Renal cortex interstitium (tissue), 11 donors: ENCODE results near the gene ACSS1. TPM values are rescaled to one million over a fixed set of nuclear protein-coding genes. Genes with fewer than 3 reads are reported as not detected.

Experiments
- DNase-seq, 11 donors: peaks; one replicate each; pipeline ENCODE4 v3.0.0-alpha.2; 2013; ENCODE audit warnings: low read depth in 9 of 11, low spot score in 4 of 11; ENCODE audit errors: extremely low read depth in 1 of 11
- polyA plus RNA-seq, 3 donors: library from polyadenylated mRNA; unstranded; fragments of 120-200 nt; gene quantifications; one replicate each; pipeline ENCODE4 v1.2.1, GENCODE V29; 2013; ENCODE audit not compliant: insufficient read length in 3 of 3

The ACSS1 gene
- polyA plus RNA-seq, 3 donors, result 26.9 to 32.1 (median 27.1) TPM

DNA sequence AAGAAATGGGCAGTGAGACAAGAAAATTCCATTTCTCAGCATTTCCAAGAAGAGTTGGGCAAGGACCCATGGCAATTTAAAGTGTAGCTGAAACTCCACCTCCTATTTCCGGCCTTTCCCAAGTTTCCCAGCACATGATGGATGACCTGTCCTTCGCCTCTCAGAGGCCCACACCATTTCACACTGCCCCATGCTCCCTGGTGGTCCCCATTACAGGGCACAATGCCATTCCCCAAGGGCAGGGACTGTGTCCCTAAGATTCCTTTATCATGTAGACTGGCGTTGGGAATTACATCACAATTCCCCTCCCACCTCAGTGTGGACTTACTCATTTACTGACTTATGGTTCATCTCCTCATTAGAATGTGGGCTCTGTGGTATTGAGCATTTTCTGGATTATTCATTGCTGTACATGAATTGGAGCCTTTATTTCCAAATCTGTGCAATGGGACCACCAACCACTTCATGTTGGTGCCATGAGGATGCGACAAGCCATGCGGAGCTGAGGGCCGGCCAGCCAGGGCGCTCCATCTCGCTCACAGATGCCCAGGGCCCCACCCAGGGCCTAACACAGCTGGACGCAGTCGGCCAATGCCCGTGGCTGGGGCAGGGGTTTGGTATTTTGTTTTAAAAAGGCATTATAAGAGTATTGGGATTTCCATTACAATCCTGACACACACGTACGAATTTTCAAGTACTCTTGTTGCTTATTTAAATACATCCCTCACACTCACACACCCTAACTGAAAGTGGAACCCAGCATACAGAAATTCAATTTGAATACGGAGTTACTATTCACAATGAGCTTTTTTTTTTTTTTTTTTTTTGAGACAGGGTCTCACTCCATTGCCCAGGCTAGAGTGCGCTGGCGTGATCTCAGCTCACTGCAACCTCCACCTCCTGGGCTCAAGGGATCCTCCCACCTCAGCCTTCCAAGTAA lies 5.4 kb downstream of the ACSS1 start:
- DNase-seq, result no peak

DNA sequence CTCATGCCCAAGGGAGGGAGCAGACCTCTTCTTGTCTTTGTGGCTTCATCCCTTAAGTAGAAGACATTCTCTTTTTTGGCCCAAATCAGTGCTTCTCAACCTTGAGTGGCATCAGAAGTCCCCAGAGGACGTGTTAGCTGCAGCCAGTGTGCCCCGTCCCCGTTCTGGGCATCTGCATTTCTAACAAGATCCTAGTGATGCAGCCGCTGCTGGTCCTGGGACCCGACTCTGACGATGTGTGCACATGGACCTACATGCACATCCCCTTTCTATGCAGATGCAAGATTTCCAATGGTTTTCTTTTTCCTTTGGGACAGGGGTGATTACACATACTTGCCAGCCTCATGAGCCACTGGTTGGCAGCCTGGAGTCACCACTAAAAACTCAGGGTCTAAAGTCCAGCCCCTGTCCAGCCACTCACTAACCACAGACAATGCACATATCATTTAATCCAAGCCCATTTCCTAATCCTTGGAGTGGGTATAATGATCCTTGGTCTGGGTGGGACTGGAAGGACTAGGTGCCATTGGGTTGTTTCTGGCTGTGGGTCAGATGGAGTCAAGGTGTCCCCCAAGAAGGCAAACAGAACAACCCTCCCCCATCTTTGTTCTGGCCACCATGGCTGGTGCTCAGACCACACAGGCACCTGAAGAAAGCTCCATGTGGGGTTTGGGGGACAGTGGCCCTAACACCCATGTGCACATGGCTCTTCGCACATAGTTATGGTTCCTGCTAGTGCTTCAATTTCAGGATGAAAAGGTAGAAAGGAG lies 6.4 kb downstream of the ACSS1 start:
- no peak for DNase-seq

DNA sequence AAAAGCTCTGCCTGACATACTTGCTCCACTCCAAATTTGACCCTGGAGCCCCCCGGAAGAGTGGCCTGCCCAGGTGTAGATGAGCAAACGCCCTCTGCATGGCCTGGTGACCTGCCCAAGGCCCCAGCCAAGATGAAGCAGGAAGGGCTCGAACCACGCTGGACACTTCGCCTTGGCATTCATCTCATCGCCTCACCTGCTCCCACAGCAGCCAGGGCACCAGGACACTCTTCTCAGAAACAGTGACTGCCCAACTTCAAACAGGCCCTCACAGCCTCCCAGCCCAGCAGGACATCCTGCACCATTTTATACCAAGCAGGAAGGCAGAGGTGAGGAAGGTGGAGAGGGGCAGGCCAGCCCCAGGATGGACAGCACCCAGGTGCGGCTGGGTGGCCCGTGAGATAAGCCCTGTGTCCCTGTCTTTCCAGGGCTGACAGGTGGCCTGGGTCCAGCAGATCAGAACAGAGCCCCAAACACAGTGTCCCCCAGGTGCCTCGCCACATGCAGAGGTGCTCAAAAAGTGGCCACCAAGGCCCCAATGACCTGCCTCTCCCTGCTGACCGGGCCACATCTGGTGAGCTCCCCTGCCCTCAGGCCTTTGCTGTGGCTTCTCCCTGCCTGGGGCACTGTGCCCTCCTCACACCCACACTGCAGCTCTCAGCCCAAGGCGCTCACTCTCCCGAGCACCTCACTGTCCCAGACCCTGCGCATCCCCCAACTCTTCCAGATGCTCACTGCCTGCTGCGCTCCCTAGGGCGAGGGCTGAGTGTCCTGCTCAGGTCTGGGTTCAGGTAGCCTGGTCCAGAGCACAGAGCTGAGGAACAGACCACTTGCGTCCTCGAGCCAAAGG lies 7.2 kb downstream of the ACSS1 start:
- DNase-seq, result no peak

DNA sequence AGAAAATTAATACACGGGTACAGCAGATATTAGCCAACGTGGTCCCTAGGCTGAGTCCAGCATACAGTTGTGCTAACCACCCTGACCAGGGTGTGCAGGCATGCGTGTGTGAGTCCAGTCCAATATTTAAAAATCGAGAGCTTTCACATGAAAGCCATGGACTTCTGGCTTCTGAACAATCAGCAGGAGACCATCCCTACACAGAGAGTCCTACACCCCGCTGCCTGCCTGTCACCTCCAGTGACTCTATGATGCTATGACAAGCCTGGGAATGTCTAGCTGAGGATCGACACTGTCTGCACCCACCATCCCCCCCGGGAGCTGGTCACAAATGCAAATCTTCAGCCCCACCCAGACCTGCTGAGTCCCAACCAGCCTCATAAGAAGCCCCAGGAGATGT lies 7.9 kb downstream of the ACSS1 start:
- DNase-seq, result no peak

DNA sequence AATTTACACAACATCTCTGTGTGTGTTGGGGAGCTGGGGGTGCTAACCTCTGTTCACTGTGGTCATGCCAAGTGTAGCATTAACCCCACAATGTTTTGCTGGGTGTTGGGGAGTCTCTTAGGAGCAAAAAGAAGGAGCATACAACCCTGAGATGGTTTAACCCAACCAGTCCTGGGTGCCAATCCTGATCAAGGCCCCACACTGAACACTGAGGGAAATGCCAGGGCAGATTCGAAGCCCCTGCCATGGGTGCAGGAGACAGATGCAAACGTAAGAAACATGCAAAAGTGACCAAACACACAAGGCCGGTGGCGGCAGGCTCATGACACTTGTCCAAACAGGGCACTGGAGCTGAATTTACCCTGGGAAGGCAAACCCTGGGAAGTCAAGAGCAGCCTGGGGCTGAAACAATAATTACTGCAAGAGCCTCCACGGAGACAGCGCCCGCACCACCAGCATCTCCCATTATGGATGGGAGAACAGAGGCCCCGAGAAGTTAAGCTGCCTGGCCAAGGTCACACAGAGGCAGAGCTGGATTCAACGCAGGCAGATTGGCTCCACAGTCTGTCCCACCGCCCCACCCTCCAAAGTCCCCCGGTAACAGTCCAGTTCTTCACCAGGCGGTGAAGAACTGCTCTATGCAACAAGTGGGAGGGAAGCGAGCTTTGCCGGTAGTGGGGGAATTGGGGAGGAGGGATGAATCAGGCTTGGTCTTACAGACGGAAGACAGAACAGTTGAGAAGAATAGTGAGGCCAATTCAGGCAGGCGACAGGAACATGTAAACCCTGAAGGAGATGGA lies 8.5 kb downstream of the ACSS1 start:
- DNase-seq, result no peak

DNA sequence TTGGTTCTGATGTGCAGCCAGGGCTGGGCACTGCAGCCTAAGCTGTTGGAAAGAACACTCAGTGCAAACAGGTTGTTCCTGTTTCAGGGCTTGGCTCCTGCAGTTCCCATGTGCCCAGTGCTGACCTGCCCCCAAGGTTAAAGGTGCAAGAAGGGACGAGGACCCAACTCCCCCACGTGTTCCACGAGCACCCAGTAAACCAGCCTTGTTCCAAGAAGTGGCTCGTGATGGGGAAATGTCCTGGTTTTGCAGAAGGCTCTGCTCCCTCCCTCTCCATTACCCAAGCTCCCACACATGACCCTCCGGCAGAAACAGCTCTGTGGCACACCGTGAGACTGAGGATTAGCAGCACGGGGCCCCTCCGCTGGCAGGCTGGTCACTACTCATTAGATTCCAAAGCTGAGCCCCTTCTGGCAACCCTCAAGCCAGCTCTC lies 9.4 kb downstream of the ACSS1 start:
- no peak for DNase-seq

DNA sequence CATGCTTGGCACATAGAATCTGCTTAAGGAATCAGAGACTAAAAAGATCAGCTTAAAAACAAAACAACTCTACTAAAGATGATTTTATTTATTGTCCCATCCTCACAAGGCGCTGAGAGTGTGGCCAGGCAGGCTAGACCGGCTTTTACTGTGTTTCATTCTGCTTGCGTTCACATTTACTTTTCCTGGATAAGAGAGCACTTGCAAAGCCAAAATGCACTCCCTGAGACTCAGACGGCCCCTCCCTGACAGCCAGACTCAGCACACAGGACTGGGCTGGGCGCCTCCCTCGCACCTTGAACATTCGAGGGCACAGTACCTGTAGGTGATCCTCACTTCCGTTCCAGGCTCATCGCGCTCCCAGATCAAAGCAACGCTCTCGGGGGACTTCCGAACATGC lies 10.2 kb downstream of the ACSS1 start:
- DNase-seq, result no peak

DNA sequence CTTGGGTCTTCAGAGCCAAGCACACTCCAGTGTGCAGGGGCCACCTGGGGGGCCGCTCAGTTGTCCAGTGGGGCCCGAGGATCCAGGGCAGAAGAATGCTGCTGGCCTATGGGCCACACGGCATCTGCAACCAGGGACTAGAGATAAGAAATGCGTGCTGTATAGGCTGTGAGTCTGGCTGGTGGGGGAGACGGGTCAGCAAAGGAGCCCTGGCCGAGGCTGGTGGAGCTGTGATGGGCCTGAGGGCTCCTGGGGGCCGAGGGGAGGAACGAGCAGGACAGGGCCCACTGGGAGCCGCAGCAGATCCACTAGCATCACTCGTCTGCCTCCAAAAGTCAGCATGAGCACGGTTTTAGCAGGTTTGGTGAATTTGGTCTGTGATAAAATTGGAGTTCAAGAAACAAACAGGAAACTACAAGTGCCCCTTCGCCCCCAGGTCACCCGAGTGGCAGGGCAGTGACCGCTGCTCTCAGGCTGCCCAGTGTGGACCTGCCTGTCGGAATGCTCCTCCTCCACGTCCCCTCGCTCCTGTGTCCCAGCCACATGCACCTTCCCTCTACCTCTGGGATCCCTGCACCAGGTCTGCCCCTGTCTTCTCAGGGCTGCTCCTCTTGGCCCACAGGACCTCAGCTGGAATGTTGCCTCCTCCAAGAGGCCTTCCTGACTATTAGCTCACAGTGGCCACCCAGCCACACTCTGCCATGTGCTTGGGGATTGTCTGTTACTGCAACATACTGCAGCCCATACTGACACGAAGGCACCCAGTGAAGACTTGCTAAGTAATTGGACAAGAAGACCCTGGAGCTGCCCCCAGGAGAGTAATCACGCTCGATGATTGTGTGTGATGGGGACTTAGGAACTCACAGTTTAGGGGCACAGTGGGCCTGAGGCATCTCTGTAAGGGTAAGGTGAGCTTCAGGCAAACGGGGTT lies 10.9 kb downstream of the ACSS1 start:
- DNase-seq, result no peak

DNA sequence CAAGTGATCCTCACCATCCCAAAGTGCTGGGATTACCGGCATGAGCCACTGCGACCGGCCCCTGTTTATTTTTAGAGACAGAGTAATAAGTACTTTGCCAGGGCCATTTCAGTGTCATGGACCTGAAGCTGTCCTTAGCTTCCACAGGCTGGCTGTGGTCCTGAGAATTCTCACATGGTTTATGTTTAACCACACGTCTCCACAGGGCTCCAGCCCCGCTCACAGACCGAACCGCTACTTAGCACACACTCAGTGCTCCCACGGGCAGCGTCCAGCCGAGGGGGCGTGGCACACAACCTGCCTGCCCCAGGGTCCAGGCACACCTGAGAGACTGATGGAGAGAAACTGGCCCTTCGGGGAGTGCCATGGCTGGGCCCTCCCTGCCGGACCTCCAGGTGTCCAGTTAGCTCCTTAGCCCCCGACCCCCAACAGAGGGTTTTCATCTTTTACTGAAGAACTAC lies 11.7 kb downstream of the ACSS1 start:
- no peak for DNase-seq

DNA sequence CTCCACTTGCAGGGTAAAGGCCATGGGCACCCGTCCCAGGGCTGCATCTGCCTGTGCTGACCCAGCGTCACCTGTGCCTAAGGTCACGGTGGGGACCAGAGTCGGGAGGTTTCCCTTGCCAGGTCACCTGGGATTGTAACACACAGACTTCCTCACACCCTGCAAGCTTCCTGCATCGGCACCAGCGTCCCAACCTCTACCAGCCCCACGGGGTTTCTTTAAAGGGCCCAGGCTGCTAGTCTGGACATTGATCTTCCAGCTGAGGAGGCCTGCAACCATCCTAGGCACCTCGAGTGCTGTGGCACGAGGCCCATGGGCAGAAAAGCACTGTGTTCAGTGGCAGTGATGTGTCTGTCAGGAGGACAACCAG lies 12.6 kb downstream of the ACSS1 start:
- no peak for DNase-seq

DNA sequence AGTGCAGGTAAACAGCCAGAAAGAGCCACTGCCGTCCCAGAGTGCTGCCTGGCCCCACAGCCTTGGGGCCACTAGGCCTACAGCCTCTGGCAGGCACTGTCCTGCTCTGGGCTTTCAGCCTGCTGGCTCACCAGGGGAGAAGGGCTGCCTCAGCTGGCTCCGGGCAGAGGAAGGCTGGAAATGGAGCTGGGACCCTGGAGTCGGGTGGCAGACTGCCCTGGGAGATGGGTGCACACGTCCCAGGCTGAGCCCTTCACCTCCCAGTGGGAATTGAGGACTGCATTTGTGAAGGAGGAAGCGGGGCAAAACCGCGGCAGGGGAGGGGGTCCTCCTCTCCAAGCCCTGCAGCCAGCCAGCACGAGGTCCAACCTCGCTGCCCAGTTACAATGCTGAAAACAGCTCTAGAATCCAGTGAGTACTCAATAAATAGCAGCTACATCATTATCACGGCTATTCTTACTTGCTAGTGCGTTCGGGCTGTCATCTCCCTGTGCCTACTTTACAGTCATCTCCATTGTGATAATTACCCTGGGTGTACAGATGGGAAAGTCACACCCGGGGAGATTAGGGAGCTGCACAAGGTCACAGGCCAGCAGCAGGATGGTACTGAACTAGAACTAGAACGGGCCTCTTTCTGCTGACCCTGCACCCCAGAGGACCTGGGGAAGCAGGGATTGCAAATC lies 13.1 kb downstream of the ACSS1 start:
- no peak for DNase-seq

DNA sequence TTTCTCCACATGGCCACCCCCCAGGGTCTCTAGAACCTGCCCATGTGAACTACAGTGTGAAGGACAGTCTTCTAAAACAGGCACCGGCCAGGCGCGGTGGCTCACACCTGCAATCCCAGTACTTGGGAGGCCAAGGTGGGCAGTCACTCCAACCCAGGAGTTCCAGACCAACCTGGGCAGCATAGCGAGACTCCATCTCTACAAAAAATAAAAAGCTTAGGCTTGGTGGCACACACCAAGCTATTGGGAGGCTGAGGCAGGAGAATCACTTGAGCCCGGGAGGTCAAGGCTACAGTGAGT lies 13.7 kb downstream of the ACSS1 start:
- no peak for DNase-seq

DNA sequence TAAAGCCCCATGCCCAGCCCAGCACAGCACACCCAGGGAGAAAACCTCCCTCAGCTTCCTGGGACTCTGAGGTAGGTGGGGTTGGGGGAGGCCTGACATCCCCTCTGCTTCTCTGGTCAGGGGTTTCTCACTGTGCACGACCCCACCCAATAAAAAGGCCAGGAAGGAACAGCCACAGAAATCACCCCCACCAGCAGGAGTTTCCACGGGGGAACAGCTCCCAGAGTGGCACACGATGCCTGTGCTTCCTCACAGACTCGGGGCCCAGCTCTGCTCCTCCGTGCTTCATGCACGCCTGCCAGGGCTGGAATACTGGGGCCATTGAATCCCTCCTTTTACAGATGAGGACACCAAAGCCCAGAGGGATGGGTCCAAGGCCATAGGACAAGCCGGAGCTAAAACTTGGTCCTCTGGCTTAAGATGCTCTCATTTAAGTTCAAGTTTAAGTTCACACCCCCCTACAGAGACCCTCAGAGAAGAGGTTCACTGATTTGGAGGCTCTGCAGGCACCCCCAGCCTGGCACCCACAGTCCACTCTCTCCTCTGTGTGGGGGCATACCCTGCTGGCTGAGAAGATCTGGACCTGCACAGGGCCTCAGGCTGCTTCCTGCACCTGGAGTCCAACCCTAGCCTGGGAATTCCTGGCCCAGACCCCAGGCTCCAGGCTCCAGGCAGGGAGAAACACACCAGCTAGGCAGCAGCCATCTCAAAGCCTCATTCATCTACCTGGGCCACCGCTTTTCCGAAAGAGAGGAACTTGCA lies 14.3 kb downstream of the ACSS1 start:
- no peak for DNase-seq

DNA sequence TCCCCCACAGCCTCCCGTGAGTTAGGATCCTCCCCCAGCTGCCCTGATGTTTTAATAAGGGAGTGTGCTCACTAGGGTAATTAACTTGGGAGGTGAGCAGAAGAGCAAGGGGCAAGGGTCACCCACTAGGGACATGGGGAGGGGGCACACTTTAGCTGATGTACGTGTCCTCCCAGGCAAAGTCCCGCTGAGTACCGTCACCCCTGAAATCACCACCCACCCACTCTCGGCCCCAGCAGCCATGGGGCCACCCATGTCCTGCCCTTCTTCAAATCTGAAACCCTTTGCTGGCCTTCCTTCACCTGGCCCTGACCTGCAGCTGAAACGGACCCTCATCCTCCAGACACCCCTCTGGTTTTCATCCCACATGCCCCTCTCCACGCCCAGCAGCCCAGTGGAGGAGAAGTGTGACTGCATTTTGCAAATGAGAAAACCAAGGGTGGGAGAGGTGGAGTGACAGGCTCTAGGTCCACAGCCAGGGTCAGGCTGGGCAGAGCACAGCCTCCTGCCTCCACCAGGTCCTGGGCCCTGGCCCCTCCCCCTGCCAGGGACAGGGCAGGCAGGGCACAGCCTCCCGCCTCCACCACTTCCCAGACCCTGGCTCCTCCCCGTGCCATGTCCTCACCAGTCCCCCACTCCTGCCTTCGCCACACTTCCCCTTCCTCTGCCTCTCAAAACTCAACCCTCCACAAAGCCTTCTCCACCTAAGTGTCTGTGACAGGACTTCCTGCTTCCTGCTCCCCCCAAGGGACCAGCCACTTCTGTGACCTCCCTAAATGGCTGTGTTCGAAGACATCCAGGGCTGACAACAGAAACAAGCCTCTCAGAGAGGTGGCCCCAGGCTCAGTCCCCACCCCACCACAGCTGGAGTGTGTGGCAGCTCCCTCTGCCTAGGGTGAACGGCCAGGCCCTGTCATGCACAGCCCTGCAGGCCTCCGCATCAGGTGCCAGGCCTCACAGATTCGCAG lies 15.1 kb downstream of the ACSS1 start:
- DNase-seq, result no peak

DNA sequence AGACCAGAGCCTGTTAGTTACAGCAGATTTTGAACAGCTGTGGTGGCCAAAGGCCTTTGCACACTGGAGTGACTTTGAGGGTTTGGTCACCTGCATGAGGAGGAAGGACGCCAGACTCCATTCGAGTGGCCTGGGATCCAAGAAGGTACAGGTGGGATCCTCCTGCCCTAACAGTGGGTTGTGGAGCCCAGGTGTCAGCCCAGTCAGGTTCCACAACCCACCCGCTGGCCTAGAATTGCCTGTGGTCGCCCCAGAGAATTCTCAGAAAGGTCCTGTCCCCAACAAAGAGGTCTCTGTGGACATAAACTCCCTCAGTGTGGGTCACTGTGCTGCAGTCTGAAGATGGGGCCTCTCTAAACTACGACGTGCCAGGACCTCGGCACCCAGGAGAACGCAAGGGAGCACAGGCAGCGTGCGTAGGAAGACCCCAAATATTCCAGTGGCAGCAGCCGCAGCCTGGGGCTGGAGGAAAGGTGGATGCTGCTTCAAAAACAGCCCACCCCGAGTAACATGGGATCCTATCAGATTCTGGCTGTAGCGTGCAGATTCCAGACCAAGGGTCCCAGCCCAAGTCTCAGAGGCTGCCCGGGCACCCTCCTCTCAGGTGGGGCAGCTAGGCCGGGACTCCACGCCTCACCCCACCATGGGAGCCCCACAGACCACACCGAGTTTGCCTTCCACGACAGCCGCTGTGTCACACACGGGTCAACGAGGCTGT lies 16.0 kb downstream of the ACSS1 start:
- no peak for DNase-seq
